WERI-Rb-1 (cell line): ENCODE results near the gene KCNG1.
"Not testable (repeated sequence)": the region's sequence is repeated elsewhere in the genome, so short reads cannot be mapped to it uniquely, and the experiment has no call there.

Source experiments
- DNase-seq: peaks from one replicate; pipeline ENCODE4 v3.0.0-alpha.2; 2020
- H3K27ac ChIP-seq: fragments of 250-450 bp; sonication (Bioruptor Pico); 2 replicates; pipeline ENCODE4 v1.5.1; 2020; ENCODE audit warnings: mild to moderate bottlenecking, moderate library complexity
- H3K27me3 ChIP-seq: fragments of 250-450 bp; sonication (Bioruptor Pico); 2 replicates; pipeline ENCODE4 v1.5.1; 2021; ENCODE audit warnings: mild to moderate bottlenecking, low read depth, moderate library complexity; ENCODE audit not compliant: insufficient read depth, severe bottlenecking
- H3K36me3 ChIP-seq: fragments of 250-450 bp; sonication (Bioruptor Pico); 2 replicates; pipeline ENCODE4 v1.5.1; 2020; ENCODE audit warnings: mild to moderate bottlenecking, moderate library complexity
- H3K4me3 ChIP-seq: 2 replicates; pipeline ENCODE4 v1.5.1; 2011; ENCODE audit warnings: low read depth, mild to moderate bottlenecking, control low read depth, low read length
- H3K9me3 ChIP-seq: fragments of 250-450 bp; sonication (Bioruptor Pico); 2 replicates; pipeline ENCODE4 v1.5.1; 2021; ENCODE audit warnings: mild to moderate bottlenecking, moderate library complexity; ENCODE audit not compliant: severe bottlenecking
- CTCF ChIP-seq: IDR thresholded peaks from 2 replicates; pipeline ENCODE4 v1.5.1; 2011; ENCODE audit warnings: low read depth, mild to moderate bottlenecking, control low read depth, inconsistent platforms, low read length

KCNG1 gene

GRCh38 chr20:51050531-51051075 lies 27.7 kb upstream of the KCNG1 start:
- DNase-seq, result no peak
- H3K4me3 ChIP-seq, result no peak overlapping the region

GRCh38 chr20:51046021-51046985 lies 23.4 kb upstream of the KCNG1 start:
- Histone ChIP-seq H3K27me3 (peaks cover 82% of the 10 kb centered on the region), H3K36me3 (no peaks in the 10 kb centered on the region), H3K27ac (no peak overlapping the region), H3K4me3 (no peak overlapping the region), H3K9me3 (peaks cover 5% of the 10 kb centered on the region)
- DNase-seq, result no peak
- no peak for TF ChIP-seq CTCF

More at GRCh38 chr20:51050531-51051075, 27.7 kb upstream of the KCNG1 start:
- Histone ChIP-seq H3K27me3 (peaks cover 85% of the 10 kb centered on the region), H3K36me3 (no peaks in the 10 kb centered on the region), H3K27ac (no peak overlapping the region), H3K9me3 (peaks cover 5% of the 10 kb centered on the region)
- TF ChIP-seq CTCF, result no peak

DNA sequence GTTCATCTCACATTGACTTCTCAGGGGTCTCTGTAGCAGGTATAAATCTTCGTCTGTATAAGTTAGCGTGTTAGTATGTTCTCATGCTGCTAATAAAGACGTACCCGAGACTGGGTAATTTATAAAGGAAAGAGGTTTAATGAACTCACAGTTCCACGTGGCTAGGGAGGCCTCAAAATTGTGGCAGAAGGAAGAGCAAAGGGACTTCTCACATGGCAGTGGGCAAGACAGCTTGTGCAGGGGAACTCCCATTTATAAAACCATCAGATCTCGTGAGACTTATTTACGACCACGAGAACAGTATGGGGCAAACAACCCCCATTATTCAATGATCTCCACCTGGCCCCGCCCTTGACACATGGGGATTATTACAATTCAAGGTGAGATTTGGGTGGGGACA lies 22.6 kb upstream of the KCNG1 start:
- H3K4me3 ChIP-seq, H3K36me3 ChIP-seq, H3K27ac ChIP-seq, H3K9me3 ChIP-seq, DNase-seq: not testable (repeated sequence)
- peaks cover 86% of the 10 kb centered on the region for H3K27me3 ChIP-seq

DNA sequence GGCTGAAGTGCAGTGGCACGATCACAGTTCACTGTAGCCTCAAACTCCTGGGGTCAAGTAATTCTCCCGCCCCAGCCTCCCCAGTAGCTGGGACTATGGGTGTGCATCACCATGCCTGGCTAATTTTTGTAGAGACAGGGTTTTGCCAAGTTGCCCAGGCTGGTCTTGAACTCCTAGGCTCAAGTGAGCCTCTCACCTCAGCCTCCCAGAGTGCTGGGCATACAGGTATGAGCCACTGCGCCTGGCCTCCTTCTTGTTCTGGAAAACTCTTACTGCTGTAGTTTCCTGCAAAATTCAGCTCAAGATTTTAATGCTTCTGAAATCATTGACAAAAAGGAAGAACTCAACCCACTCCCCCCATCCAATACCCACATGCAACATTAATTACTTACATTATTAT lies 21.9 kb upstream of the KCNG1 start:
- Histone ChIP-seq H3K27me3 (peaks cover 86% of the 10 kb centered on the region), H3K36me3 (no peaks in the 10 kb centered on the region), H3K4me3 (no peak overlapping the region), H3K27ac (no peak overlapping the region), H3K9me3 (peaks cover 2% of the 10 kb centered on the region)
- TF ChIP-seq CTCF, result no peak
- DNase-seq, result no peak

GRCh38 chr20:51043811-51044210 lies 20.9 kb upstream of the KCNG1 start:
- peaks cover 2% of the 10 kb centered on the region for H3K9me3 ChIP-seq
- H3K36me3 ChIP-seq, result no peaks in the 10 kb centered on the region
- DNase-seq, result no peak
- no peak for TF ChIP-seq CTCF
- peaks cover 86% of the 10 kb centered on the region for H3K27me3 ChIP-seq
- H3K4me3 ChIP-seq, result no peak overlapping the region
- no peak overlapping the region for H3K27ac ChIP-seq

DNA sequence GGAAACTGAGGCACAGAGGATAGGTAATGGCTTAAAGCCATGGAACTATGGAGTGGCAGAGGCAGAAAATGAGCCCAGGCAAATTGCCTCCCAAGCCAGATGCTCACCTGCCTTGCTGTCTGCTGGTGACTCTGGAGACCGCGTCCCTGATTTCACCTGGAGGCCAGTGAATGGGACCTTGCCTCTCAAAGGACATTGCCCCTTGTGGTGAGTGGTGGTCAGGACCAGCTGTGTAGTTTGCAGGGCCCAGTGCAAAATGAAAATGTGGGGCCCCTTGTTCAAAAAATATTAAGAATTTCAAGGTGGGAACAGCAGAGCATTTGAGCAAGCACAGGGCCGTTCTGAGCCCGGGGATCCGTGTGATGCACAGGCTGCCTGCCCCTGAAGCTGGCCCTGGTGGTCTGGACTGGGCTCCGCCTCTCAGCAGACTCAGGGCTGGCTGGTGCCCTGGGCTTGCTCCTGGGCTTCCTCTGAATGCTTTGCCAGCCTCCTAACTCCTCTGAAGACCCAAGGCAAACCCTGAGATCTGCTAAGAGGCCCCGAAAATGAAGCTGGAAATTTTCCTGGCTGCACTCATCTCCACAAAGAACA lies 19.8 kb upstream of the KCNG1 start:
- Histone ChIP-seq H3K4me3 (no peak overlapping the region), H3K9me3 (peaks cover 2% of the 10 kb centered on the region), H3K36me3 (no peaks in the 10 kb centered on the region), H3K27ac (no peak overlapping the region), H3K27me3 (peaks cover 86% of the 10 kb centered on the region)
- DNase-seq, result no peak
- TF ChIP-seq CTCF, result peak; percentile 18; the same call in 1 of the 2 replicates
